GM19455 (cell line): ENCODE data around the gene FAM135A.
"Not testable (repeated sequence)": the region's sequence is repeated elsewhere in the genome, so short reads cannot be mapped to it uniquely, and the experiment has no call there.

Experiments
- ATAC-seq: cut with Tn5 transposase; IDR thresholded peaks from one replicate; pipeline ENCODE4 v1.9.1; 2021; ENCODE audit not compliant: unreplicated experiment

FAM135A gene

DNA sequence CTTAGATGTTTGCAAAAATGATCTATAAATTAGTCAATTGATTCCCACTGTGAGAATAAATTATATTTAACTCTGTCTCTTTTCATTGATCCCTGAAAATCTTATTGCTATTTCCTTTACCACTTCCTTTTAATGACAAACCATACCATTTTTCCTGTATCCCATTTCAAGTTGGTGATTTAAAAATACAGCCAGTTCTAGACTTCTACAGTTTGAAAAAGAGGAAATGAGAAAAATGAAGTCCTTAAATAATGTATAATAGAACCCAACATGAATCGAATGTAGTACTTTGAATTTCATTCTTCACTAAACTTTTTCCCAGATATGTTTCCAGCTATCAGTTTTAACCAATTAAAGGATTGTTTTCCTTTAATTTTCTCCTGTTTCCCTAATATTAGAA, 124.0 kb downstream of the FAM135A start:
- no peak for ATAC-seq

- no peak for ATAC-seq
Measured at GRCh38 chr6:70538376-70538775, 125.1 kb downstream of the FAM135A start.

DNA sequence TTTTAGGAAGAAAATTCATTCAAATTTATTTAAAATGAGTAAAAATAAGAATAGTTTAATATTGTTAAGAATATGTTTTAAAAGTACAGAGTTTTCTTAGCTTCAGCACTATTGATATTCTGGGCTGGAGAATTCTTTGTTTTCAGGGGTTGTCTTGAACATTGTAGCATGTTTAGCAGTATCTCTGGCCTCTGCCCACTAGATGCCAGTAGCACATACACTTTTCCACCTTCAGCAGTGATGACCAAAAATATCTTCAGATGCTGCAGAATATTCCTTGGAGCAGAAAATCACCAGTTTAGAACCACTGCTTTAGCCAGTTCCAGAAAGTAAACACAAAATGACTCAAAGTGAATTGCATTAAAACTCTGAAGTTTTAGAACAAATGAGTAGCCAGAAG, 134.0 kb downstream of the FAM135A start:
- no peak for ATAC-seq

DNA sequence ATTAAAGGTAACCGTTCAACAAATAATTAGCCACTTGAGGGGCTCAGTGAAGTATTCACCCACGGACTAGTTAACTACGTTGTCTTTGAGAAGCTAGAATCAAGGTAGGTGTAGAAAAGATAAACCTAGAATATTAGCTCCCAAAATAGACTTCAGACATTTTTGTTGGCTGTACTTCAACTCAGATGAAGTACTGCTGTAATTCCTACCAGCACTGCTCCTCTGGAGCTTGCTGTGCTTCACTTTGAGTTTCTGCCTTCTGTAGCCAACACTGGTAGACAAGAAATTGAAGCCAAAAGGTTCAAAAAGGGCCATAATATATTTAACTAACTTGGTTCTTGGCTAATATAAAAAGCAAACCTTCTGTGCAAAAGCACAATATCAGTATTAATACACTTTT, 134.6 kb downstream of the FAM135A start:
- ATAC-seq: no peak

- ATAC-seq: no peak
Measured at GRCh38 chr6:70549327-70549726, 136.0 kb downstream of the FAM135A start.

GRCh38 chr6:70551566-70551965, 138.3 kb downstream of the FAM135A start:
- no peak for ATAC-seq

DNA sequence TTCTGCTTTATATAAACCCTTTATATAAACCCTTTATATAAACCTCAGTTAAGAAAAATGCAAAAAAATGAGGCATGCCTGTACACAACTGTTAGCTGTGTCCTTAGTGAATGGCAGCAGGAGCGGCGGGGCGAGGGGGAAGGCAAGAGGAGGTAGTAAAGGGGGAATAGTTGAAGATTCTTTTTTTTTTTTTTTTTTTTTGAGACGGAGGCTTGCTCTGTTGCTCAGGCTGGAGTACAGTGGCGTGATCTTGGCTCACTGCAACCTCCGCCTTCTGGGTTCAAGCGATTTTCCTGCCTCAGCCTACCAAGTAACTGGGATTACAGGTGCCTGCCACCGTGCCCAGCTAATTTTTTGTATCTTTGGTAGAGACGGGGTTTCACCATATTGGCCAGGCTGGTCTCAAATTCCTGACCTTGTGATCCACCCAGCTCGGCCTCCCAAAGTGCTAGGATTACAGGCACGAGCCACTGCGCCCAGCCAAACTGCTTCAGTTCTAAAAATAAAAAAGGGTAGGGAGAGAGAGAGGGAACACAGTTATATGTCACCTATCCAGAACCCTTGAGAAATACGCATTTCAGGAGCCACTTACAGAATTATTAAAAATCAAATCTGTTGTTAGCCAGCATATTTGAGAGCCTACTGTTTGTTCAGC, 139.1 kb downstream of the FAM135A start:
- ATAC-seq: not testable (repeated sequence)

DNA sequence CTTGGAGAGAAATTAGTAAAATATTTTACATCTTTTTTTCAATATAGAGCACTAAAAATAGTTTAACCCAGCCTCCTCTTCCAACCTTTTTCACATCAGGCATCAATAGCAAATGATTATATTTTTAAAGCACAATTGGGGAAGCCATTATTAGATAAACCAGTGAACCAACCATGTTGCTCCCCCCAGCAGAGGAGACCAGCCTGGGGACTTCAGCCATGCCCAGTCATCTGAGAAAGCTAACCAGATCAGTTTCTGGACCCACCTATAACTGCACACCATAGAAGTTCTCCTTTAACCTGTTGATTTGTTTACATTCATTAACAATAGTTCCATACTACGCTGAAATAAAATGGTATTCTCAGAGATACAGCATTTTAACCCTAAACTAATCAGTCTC, 139.7 kb downstream of the FAM135A start:
- ATAC-seq: no peak

DNA sequence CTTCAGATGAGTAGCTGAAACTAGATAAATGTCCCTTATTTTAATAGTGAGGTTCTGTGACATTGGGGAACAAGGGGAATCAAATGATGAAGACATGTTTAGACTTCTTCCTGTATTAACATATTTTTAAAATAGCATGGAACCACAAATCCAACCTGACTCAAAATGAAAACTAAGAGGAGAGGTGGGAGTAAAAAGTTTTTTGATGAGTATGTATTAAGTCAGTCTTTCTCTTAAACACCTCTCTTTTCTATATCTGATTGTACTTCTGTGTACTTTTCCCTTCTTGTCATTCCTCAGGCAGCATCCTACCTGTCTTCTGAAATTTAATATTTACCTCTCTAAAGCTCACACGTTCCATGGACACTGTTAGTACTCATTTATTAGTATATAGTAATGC, 144.7 kb downstream of the FAM135A start:
- ATAC-seq: no peak

- not testable (repeated sequence) for ATAC-seq
Measured at GRCh38 chr6:70562401-70562800, 149.1 kb downstream of the FAM135A start.

- ATAC-seq: no peak
Measured at GRCh38 chr6:70563530-70563929, 150.2 kb downstream of the FAM135A start.

GRCh38 chr6:70566751-70567382, 153.6 kb downstream of the FAM135A start, which contains the start of gene SDHAF4:
TSS of gene SDHAF4 (plus strand) at chr6:70566930. CDS start at chr6:70566941, 11 bp downstream.
- ATAC-seq: peak; percentile 98

- ATAC-seq: no peak
Measured at GRCh38 chr6:70574643-70575042, 161.3 kb downstream of the FAM135A start.

GRCh38 chr6:70575899-70576495, 162.7 kb downstream of the FAM135A start:
- no peak for ATAC-seq

- ATAC-seq: peak; percentile 96
Measured at GRCh38 chr6:70586114-70586513, 172.8 kb downstream of the FAM135A start.

DNA sequence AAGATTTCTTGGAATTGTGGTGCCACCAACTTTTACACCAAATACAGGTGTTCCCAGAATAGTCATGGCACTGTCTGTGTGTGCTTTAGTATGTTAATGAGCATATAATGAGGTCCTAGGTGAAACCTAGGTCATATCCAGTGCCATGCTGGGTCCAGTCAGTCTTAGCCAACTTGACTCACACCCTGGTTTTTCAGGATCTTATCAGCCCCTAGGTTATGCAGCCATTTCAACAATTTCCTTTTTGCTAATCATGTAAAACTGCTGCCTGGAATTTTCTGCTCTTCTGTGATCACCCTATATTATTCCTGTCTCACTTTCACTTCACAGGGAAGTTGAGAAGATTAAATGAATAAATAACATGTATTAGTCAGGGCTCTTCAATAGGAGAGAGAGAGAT, 177.1 kb downstream of the FAM135A start:
- ATAC-seq: no peak

DNA sequence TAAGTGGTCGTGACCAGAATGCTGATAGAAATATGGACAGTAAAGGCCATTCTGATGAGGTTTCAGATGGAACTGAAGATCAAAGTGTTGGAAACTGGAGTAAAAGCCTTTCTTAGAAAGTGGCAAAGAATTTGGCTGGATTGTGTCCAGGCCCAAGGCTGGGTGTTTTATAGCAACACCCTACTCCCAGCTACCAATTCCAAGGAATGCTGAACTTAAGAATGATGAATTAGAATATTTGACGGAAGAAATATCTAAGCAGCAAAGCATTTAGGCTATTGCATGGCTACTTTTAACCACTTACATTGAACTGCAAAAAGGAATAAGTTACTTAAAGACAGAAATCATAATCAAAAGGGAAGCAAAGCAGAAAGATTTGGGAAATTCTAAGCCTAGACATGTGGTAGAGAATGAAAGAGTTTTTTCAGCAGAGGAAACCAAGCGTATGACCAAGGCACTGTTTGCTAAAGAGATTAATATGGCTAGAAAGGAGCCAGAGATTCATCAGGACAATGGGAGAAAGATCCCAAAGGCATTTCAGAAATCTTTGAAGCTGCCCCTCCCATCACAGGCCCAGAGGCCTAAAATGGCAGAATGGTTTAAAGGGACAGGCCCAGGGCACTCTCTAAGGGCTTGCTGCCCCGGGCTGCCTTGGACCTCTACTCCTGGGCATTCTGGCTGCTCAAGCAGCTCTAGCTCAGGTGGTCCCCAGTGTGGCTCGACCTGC, 179.2 kb downstream of the FAM135A start:
- no peak for ATAC-seq

GRCh38 chr6:70593118-70593486, 179.8 kb downstream of the FAM135A start:
- ATAC-seq: no peak

- ATAC-seq: no peak
Measured at GRCh38 chr6:70599187-70599586, 185.9 kb downstream of the FAM135A start.

- no peak for ATAC-seq
Measured at GRCh38 chr6:70601014-70601413, 187.7 kb downstream of the FAM135A start.

DNA sequence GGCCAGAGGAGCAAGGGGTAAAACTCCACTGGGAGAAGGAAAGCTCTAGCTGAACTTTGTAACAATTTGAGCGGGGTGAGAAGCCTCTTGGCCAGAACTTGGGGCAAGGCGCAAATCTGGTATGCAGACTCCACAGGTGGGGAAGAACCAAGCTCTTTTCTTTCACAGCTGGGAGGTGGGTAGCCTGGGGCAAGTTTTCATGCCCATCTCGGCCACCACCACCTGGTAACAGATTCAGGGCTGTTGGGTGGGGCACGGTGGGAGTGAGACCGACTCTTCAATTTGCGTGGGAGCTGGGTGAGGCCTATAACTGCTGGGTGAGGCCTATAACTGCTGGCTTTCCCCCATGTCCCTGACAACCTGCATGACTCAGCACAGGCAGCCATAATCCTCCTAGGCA, 190.9 kb downstream of the FAM135A start:
- no peak for ATAC-seq

DNA sequence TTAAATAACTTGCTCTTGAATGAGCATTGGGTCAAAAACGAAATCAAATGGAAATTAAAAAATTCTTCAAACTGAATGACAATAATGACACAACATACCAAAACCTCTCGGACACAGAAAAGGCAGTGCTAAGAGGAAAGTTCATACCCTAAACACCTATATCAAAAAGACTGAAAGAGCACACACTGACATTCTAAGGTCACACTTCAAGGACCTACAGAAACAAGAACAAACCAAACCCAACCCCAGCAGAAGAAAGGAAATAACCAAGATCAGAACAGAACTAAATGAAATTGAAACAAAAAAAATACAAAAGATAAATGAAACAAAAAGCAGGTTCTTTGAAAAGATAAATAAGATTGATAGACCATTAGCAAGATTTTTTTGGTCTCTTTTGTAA, 194.1 kb downstream of the FAM135A start:
- not testable (repeated sequence) for ATAC-seq
